GM20431 (cell line): ENCODE measurements around the gene GLT6D1.

Experiments
- in situ Hi-C: fragments of 300-500 bp; cut with MseI, MboI; formaldehyde crosslinking; loops from one replicate; pipeline ENCODE4 v1.15.0; 2020; ENCODE audit warnings: low sequenced_read_pairs; ENCODE audit not compliant: unreplicated experiment

GLT6D1 gene

GRCh38 chr9:135611142-135611874, 28.0 kb downstream of the GLT6D1 start:
- in situ Hi-C loops, result no loop called here

- in situ Hi-C loops, result no loop called here
These were observed 28.8 kb downstream of the GLT6D1 start for GRCh38 chr9:135610290-135611141.

DNA sequence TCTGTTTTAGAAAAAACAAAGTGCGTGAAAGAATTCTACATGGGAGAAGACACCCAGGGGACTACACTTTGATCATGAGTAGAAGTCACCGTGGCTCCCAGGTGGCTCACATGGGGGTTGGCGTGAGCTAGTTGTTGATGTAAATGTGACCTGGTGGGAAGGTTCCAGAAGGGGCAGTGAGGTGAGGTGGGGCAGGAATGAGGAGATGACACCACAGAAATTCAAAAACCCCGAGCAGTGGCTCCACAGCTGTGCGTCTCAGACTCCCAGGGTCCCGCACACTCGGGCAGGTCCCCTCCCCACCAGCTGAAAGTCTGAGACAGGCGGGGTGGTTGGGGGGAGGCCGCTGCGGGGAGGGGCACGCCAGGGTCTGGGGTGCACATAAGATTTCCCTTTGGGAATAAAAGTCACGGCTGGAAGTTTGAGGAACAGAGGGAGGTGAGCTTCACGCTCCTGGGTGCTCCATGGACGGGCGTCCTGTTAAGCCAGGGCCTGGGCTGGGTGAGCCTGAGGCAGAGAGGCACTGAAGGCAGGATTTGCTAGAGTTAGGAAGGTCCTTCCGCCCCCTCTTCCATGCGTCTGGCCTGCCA, 29.9 kb downstream of the GLT6D1 start:
- in situ Hi-C loops, result no loop called here

- in situ Hi-C loops, result no loop called here
These were observed 30.4 kb downstream of the GLT6D1 start for GRCh38 chr9:135608999-135609317.

DNA sequence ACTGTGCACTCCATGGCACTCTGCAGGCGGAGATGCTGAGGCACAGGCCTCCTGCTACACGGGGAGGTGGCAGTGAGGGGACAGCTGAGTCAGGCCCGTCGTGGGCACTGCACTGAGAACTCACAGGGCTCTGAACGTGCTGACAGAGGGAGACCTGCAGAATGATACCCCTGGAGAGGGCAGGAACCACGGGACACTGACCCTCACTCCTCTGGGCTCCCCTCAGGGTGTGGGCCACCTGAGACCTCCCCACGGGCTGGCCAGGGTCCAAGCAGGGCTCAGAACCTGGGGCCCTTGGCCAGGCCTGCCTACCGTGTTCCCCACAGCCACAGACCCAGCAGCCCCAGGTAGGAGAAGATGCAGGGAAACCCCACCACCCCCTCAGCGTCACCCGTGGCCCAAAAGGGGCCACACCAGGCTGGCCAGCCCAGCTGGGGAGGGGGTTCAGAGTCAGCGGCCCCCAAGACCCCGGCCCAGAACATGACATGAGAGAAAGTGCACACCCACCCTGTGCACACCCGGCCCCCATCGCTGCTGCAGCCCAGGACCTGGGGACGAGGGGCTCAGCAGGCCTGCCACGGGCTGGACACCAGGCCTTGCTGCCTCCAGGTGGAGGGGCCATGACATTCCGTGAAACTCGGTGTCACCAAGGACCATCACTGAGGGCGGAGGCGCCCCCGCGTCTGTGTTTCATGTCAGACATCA, 30.9 kb downstream of the GLT6D1 start:
- in situ Hi-C loops, result no loop called here

DNA sequence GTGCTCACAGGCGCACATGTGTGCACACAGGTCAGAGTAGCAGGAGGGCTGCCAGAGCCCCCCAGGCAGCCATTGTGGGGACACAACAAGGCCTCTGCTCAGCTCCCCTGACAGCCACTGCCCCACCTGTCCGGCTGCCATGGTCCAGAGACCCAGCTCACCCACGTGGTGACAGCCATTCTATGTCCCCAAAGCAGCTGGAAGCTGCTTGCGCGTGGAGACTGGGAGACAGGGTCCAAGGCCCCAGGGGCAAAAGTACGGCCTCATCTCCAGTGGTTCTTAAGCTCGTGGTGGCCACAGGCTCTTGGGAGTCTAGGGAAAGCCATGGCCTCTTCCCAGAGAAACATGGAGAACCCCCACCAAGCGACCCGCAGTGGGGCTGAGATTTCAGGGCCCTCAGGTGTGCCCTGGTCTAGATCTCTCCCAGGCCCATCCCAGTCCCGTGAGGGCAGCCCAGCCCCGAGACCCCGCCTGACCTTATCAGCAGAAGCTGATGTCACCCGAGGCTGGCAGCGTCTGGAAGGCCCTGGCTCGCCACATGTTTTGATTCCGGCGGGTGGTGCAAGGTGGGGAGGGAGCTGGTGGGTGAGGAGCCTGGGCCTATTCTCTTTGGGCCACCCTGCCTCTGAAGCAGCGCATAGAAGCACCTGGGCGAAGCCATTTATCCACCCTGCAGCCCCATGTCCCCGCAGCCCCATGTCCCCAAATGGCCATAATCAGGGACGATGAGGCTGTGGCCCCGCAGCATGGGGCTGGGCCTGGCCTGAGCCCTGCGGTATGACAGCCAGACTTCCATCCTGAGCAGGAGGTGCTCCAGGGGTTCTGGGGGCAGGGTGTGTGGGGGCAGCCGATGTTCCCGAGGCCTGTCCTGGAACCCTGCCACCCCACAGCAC, 31.7 kb downstream of the GLT6D1 start:
- in situ Hi-C loops, result no loop called here

- in situ Hi-C loops, result no loop called here
These were observed 32.5 kb downstream of the GLT6D1 start for GRCh38 chr9:135606885-135607259.

GRCh38 chr9:135605238-135605781, 34.0 kb downstream of the GLT6D1 start:
- in situ Hi-C loops, result no loop called here

GRCh38 chr9:135604437-135605237, 34.7 kb downstream of the GLT6D1 start:
- in situ Hi-C loops, result no loop called here

DNA sequence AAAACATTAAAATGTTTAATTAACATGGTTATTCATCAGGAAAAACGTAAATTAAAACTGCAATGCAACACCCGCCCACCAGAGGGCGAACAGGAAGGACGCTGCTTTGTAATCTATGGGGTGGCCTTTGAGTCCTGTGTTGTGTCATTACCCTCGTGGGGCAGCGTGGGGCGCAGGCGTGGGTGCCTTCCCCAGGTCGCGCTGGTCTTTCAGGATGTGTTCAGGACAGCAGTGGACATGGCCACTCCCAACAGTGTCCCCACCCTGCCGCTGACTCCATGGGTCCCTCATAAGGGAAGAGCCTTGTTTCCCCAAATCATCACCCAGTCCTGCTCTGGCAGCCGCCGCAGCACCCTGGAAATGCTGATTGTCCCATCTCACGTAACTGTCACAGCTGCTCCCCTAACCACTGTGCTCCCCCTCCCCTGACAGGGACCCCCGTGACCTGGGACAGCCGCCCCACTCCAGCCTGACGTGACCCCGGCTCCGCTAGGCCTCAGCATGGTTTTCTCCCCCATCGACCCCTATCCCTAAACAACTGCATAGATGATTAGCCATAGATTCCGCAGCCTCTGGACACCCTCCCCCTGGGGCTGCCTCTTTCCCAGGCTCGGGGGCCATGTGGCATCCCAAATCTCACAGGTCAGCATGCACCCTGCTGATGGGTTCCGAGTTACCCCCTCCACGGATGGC, 36.4 kb downstream of the GLT6D1 start:
- in situ Hi-C loops, result no loop called here

DNA sequence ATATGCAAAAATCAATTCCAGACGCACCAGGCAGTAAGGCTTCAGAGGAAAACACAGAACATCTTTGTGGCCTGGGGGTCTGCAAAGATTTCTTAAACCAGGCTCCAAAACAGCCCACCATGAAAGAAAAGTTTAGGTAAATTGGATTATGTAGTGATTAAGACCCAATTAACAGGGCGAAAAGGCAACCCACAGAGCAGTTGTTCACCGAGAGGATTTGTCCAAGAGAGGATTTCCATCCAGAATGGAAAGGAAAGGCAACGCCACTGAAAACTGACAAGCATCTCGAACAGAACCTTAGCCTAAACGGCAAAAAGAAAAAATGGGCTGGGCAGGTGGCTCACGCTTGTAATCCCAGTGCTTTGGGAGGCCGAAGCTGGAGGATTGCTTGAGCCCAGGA, 37.4 kb downstream of the GLT6D1 start:
- in situ Hi-C loops, result no loop called here

DNA sequence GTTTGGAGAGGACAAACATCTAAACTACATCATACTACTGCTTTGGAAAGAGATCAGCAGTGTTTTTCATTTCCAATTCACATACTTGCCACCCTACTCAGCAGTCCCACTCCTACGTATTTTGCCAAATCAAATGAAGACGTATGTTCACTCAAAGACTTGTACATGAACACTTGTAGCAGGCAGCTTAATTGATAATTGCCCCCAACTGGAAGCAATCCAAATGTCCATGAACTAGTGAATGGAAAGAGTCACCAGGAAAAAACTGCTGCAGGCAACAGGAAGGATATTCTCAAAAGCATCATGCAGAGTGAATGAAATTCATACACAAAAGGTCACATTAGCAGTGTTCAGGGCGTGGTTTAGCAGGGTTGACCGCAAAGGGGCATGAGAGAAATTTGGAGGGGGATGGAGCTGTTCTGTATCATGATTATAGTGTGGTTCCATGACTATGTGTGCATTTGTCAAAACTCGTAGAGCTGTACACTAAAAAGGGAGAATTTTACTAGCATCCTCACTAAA, 39.0 kb downstream of the GLT6D1 start:
- in situ Hi-C loops, result no loop called here

- in situ Hi-C loops, result no loop called here
These were observed 43.1 kb downstream of the GLT6D1 start for GRCh38 chr9:135596211-135596610.

DNA sequence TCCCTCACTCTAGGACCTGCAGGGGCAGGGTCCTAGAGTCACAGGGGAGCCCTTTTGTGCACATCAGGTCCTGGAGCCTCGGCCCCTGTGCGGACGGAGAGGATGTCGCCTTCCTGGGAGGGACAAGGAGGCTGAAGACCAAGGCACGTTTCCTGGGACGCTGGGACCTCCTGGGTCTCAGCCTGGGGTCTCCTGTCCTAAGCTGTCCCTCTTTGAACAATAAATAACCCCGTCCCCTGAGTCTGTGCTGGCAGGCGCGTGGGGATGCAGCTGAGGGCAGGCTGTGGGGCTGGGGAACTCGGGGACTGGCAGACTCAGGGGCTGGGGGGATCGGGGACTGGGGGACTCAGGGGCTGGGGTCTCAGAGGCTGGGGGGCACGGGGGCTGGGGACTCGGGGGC, 46.7 kb downstream of the GLT6D1 start:
- in situ Hi-C loops, result no loop called here

GRCh38 chr9:135592331-135592590, 47.1 kb downstream of the GLT6D1 start:
- in situ Hi-C loops, result no loop called here

DNA sequence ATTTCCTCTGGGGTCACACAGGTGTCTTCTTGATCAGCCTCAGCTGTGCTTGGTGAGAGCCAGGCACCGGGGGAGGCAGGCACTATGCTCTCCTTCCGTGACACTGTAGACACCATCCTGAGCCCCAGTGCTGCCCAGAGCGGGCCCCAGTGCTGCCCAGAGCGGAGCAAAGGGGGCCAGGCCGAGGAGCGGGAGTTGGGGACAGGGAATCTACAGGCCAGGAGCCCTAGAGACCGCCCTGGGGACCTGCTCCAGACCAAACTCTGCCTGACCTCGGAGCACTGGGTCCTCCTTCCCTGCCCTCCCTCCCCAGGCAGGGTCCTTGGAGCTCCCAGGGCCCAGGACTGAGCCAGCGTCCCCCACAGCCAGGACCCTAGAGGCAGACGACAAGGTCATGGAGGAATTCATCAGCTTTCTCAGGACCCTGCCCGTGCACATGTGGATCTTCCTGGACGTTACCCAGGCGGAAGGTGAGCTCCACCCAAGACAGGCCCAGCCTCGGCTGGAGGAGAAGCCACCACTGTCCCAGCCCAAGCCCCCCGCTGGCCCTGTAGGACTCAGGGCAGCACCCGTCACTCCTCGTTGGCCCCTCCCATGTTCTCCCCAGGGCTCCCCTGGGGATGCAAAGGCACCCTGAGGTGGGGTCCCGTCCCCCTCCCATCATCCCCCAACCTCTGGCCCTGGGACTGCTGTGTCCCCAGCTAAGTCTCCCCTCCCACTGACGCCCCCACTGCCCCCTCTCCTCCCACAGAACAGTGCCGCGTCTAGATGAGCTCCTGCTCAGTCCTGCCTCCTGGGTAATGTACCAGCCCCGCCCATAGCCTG, 47.6 kb downstream of the GLT6D1 start:
- in situ Hi-C loops, result no loop called here

DNA sequence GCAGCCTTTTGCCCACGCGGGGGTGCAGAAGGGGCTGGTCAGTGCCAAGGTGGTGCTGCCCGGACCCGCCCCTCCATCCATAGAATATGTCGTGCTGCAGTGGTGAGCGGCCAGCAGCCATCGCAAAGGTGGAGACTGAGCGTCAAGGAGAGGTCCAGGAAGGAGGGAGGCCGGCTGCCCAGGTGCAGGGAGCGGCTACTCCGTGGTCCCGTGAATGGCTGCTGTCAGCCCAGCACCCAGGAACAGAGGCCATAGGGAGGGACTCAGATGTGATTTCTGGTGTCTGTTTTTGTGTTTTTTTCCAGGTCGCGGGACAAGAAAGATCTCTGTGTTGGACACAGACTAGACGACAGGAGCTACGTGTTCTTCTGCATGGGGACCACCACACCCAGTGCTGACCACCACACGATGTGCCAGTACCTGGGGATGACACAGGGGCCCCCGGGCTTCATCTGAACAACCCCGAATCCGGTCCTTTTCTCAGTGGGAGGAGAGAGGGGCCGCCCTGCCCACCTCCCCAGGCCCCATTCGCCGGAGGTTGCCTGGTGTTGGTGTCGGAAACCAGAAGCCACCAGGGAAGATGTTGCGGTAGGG, 48.8 kb downstream of the GLT6D1 start:
- in situ Hi-C loops, result no loop called here
